Measurements from ENCODE around the gene RBM20. TPM values are rescaled to one million over a fixed set of nuclear protein-coding genes. Genes with fewer than 3 reads are reported as not detected.

The RBM20 gene
- total and polyA plus RNA-seq, 10 of the 15 experiments (the other 5 are each of a cell fraction or from before 2014, with no cell fraction given): 0.04 to 0.26 (median 0.15) TPM

DNA sequence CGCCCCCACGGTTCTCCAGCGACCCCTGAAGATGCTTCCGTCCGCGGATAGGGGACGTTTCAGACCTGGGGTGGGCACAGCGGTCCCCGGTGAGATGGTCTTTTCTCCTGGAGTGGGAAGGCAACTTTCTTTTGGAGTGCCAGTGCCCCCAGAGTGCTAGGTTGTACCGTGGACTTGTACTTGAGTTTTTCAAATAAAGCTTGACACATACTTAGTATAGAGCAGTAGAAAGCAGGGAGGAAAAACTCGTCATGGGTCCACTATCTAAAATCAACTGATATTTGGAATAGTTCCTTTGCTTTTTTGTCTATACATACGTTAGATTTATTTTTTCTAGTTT, 28.4 kb downstream of the RBM20 start (continued):
- TF ChIP-seq TCF7 (IDR thresholded peaks at IDR 0.05; ENCODE audit: borderline replicate concordance) (no peak), POLR2AphosphoS2 (IDR thresholded peaks at IDR 0.05; ENCODE audit: low read depth, low read length) (no peak), BCL11A (IDR thresholded peaks at IDR 0.05; ENCODE audit: low read depth, low read length) (no peak), KDM1A (IDR thresholded peaks at IDR 0.05; ENCODE audit: borderline replicate concordance) (no peak), IKZF1 (conservative IDR thresholded peaks at IDR 0.05) (0 out of 2 replicates have a peak, but pooled peaks have one; percentile 6), EGR1 (IDR thresholded peaks at IDR 0.05; ENCODE audit: borderline replicate concordance in 1 of 2, low read depth in 2 of 2, low read length in 2 of 2) (0 out of 3 replicates have a peak, but pooled peaks of 1 of the 2 experiments have one; percentile 10)
- TF ChIP-seq, protein P1, sequence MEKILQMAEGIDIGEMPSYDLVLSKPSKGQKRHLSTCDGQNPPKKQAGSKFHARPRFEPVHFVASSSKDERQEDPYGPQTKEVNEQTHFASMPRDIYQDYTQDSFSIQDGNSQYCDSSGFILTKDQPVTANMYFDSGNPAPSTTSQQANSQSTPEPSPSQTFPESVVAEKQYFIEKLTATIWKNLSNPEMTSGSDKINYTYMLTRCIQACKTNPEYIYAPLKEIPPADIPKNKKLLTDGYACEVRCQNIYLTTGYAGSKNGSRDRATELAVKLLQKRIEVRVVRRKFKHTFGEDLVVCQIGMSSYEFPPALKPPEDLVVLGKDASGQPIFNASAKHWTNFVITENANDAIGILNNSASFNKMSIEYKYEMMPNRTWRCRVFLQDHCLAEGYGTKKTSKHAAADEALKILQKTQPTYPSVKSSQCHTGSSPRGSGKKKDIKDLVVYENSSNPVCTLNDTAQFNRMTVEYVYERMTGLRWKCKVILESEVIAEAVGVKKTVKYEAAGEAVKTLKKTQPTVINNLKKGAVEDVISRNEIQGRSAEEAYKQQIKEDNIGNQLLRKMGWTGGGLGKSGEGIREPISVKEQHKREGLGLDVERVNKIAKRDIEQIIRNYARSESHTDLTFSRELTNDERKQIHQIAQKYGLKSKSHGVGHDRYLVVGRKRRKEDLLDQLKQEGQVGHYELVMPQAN (conservative IDR thresholded peaks at IDR 0.05): no peak

DNA sequence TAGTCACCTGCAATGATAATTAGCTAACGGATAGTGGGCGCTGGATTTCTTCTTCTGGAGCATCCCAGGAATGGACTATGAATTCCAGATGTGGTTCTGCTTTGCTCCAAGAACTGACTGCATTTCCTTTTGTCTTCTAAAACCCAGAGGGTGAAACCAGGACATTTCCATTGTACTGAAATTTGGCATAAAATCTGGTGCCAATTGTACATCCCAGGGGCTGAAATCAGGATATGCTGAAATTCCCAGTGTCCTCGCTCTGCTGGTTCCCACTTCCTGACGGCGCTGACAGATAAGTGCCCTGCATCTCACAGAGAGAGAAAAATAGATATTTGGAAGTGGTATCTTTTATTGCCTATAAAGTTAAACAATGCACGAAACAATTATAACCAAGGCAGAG, 31.9 kb downstream of the RBM20 start:
- no peaks in the 10 kb centered on the region for H3K4me1 ChIP-seq (ENCODE audit: control insufficient read depth, insufficient read depth, low read length)
- DNase-seq (ENCODE audit: low read depth, low spot score) (no peak), ATAC-seq (no peak), FAIRE-seq (no peak)
- ChIA-PET CTCF (interaction anchor here (0.9 to 6.6 kb wide), 3 partner anchors 11 to 369 kb away, joined by 3 to 141 read pairs (median 3); no protein-coding TSS in a partner anchor), RAD21 (ENCODE audit: unreplicated experiment) (no interaction called here), SMC1A (ENCODE audit: uncharacterized antibody, unreplicated experiment) (interaction anchor here (6.4 kb wide), 1 partner anchor 63 kb away, joined by 98 read pairs; no protein-coding TSS in a partner anchor), POLR2A (no interaction called here)
- no peaks in the 10 kb centered on the region for H3K36me3 ChIP-seq (ENCODE audit: control insufficient read depth in 2 of 2, insufficient read depth in 2 of 2, low read length in 1 of 2)
- in situ Hi-C loops (cut with MboI) (loop anchor here (10.0 kb wide), 1 partner anchor 371 kb away; the partner anchor contains the start of gene SMNDC1), intact Hi-C loops (cut with micrococcal nuclease; ENCODE audit: unreplicated experiment) (no loop called here)
- 21% methylated on average over 6 of the region's 6 CpGs for WGBS (ENCODE audit: insufficient coverage, insufficient replicate concordance, low lambda C conversion rate, missing lambda C conversion rate)
- H2AFZ ChIP-seq (ENCODE audit: control insufficient read depth, low read depth, low read length): no peak overlapping the region
- no peaks in the 10 kb centered on the region for H3K79me2 ChIP-seq (ENCODE audit: control insufficient read depth, insufficient read depth, low read length)
- no peaks in the 10 kb centered on the region for H3K9me3 ChIP-seq (replicated peaks; ENCODE audit: control insufficient read depth, insufficient read depth, low read length)
- no peak overlapping the region for H3K9ac ChIP-seq (ENCODE audit: control insufficient read depth, insufficient read depth, low read length)
- H3K27ac ChIP-seq (ENCODE audit: control insufficient read depth, insufficient read depth): no peak overlapping the region
- BruUV-seq (replicated peaks): no TSS peak
- no peak overlapping the region for H3K4me2 ChIP-seq (ENCODE audit: control insufficient read depth, insufficient read depth)
- H4K20me1 ChIP-seq (ENCODE audit: control insufficient read depth, insufficient read depth): no peaks in the 10 kb centered on the region
- no peaks in the 10 kb centered on the region for H3K27me3 ChIP-seq (replicated peaks in 1 of 2; ENCODE audit: control insufficient read depth in 2 of 2, insufficient read depth in 2 of 2, low read length in 1 of 2)
- no peak overlapping the region for H3K4me3 ChIP-seq
- no peak for TF ChIP-seq CREM (IDR thresholded peaks at IDR 0.05; ENCODE audit: low read depth)
- TF ChIP-seq CHD1 (IDR thresholded peaks at IDR 0.05; ENCODE audit: low read depth, low read length): no peak
- no peak for TF ChIP-seq FOXM1 (IDR thresholded peaks at IDR 0.05; ENCODE audit: low read depth, low read length)
- TF ChIP-seq ZNF24 (IDR thresholded peaks at IDR 0.05): no peak
- no peak for TF ChIP-seq EED (IDR thresholded peaks at IDR 0.05; ENCODE audit: low read depth)
- no peak for TF ChIP-seq BACH1 (IDR thresholded peaks at IDR 0.05; ENCODE audit: borderline replicate concordance)
- no peak for TF ChIP-seq RFX5 (IDR thresholded peaks at IDR 0.05; ENCODE audit: low read depth, low read length)
- TF ChIP-seq KAT2A (conservative IDR thresholded peaks at IDR 0.05; ENCODE audit: control insufficient read depth, low read depth, low read length): no peak
- no peak for TF ChIP-seq MYC (IDR thresholded peaks at IDR 0.05; ENCODE audit: insufficient read depth, insufficient read length, insufficient replicate concordance, low read length, severe bottlenecking)
- no peak for TF ChIP-seq YBX1 (IDR thresholded peaks at IDR 0.05)
- TF ChIP-seq, protein P2, sequence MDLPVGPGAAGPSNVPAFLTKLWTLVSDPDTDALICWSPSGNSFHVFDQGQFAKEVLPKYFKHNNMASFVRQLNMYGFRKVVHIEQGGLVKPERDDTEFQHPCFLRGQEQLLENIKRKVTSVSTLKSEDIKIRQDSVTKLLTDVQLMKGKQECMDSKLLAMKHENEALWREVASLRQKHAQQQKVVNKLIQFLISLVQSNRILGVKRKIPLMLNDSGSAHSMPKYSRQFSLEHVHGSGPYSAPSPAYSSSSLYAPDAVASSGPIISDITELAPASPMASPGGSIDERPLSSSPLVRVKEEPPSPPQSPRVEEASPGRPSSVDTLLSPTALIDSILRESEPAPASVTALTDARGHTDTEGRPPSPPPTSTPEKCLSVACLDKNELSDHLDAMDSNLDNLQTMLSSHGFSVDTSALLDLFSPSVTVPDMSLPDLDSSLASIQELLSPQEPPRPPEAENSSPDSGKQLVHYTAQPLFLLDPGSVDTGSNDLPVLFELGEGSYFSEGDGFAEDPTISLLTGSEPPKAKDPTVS (IDR thresholded peaks at IDR 0.05; ENCODE audit: low read depth, low read length): no peak
- no peak for TF ChIP-seq SMC3 (IDR thresholded peaks at IDR 0.05; ENCODE audit: borderline replicate concordance, low read length)
- no peak for TF ChIP-seq KDM1A (IDR thresholded peaks at IDR 0.05; ENCODE audit: borderline replicate concordance)
- no peak for TF ChIP-seq CHD4 (IDR thresholded peaks at IDR 0.05)
- TF ChIP-seq BCL11A (IDR thresholded peaks at IDR 0.05; ENCODE audit: low read depth, low read length): no peak
- no peak for TF ChIP-seq NR2F1 (conservative IDR thresholded peaks at IDR 0.05)
- TF ChIP-seq HCFC1 (IDR thresholded peaks at IDR 0.05; ENCODE audit: low read length): no peak

All from GM12878 (cell line).